AG09319 (cell line): ENCODE measurements around the gene CENPL.
"Not testable (repeated sequence)": the region's sequence is repeated elsewhere in the genome, so short reads cannot be mapped to it uniquely, and the experiment has no call there.

Experiments used
- DNase-seq: peaks from one replicate; pipeline ENCODE4 v3.0.0-alpha.2; 2010; ENCODE audit warnings: low read depth; ENCODE audit errors: extremely low read depth
- CTCF ChIP-seq: IDR thresholded peaks from 2 replicates; pipeline ENCODE4 v1.5.1; 2011; ENCODE audit warnings: low read depth, mild to moderate bottlenecking, inconsistent platforms, low read length, moderate library complexity

Gene CENPL

GRCh38 chr1:173853074-173853473 lies 28.4 kb upstream of the CENPL start:
- DNase-seq, result no peak
- no peak for TF ChIP-seq CTCF

GRCh38 chr1:173852105-173852504 lies 27.4 kb upstream of the CENPL start:
- no peak for DNase-seq
- TF ChIP-seq CTCF, result no peak

- no peak for TF ChIP-seq CTCF
- no peak for DNase-seq
These were observed 8.1 kb upstream of the CENPL start for GRCh38 chr1:173832748-173833147.

GRCh38 chr1:173827611-173828010 lies 2.9 kb upstream of the CENPL start:
- no peak for DNase-seq
- TF ChIP-seq CTCF, result no peak

- no peak for DNase-seq
- TF ChIP-seq CTCF, result no peak
These were observed 835 bp downstream of the CENPL start for GRCh38 chr1:173823781-173824314.

- TF ChIP-seq CTCF, result no peak
- no peak for DNase-seq
These were observed 3.0 kb downstream of the CENPL start for GRCh38 chr1:173821680-173822079.

GRCh38 chr1:173818459-173818858 lies 6.2 kb downstream of the CENPL start:
- no peak for TF ChIP-seq CTCF
- DNase-seq, result no peak

- DNase-seq, result not testable (repeated sequence)
These were observed 11.0 kb downstream of the CENPL start for GRCh38 chr1:173813654-173814053.
